Stimulated activated CD8-positive, alpha-beta memory T cell treated with anti-CD3 and anti-CD28 coated beads, Interleukin-2, amount 100 ng/mL, for 48 hours (primary cell): ENCODE measurements around the gene ZNF200.
A peak's percentile ranks its signal among the peaks of the same experiment; 100 is the strongest.
"Not testable (repeated sequence)": the region's sequence is repeated elsewhere in the genome, so short reads cannot be mapped to it uniquely, and the experiment has no call there.

ENCODE experiments used
- DNase-seq, 2 donors: peaks; one replicate each; pipeline ENCODE4 v3.0.0-alpha.2; 2020; ENCODE audit warnings: low read depth in 2 of 2

The ZNF200 gene, protein sequence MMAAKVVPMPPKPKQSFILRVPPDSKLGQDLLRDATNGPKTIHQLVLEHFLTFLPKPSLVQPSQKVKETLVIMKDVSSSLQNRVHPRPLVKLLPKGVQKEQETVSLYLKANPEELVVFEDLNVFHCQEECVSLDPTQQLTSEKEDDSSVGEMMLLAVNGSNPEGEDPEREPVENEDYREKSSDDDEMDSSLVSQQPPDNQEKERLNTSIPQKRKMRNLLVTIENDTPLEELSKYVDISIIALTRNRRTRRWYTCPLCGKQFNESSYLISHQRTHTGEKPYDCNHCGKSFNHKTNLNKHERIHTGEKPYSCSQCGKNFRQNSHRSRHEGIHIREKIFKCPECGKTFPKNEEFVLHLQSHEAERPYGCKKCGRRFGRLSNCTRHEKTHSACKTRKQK

DNA sequence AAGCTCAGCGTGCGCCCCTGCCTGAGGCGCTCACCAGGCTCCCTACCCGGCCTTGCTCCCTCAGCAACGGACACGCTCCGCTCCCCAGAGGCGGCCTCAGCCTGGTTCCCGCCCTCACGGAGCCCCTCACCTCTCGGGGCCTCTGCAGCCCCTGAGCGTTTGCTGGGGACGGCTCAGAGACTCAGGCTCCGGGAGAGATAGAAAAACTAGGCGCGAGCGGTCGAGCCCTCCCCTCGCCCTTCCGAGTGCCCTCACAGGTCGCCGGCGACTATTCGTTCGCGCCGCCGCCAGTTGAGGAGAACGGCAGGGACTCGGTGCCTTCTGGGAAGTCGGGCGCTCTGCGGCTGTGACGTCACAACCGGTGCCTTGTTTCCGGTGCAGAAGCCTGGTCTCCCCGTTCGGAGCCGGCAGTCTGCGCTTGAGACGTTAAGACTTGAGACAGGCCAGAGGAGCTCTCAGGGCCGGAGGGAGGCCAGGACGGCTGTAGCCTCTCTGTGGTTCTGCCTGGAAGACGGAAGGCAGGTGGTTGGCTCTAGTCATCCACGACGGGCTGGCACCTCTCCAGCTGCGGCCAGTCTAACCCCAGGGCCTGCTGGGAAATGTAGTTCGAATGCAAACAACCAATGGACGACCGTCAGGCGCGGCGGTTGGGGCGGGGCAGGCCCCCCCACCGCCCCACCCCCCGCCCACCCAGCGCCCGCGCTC is at the start of gene ZNF200:
Gene ZNF200, minus strand, starts transcription at position 302 of the 705 bp plus-strand sequence. CDS start 1,403 bp downstream, outside the sequence.
- peak; percentile 90 for DNase-seq

DNA sequence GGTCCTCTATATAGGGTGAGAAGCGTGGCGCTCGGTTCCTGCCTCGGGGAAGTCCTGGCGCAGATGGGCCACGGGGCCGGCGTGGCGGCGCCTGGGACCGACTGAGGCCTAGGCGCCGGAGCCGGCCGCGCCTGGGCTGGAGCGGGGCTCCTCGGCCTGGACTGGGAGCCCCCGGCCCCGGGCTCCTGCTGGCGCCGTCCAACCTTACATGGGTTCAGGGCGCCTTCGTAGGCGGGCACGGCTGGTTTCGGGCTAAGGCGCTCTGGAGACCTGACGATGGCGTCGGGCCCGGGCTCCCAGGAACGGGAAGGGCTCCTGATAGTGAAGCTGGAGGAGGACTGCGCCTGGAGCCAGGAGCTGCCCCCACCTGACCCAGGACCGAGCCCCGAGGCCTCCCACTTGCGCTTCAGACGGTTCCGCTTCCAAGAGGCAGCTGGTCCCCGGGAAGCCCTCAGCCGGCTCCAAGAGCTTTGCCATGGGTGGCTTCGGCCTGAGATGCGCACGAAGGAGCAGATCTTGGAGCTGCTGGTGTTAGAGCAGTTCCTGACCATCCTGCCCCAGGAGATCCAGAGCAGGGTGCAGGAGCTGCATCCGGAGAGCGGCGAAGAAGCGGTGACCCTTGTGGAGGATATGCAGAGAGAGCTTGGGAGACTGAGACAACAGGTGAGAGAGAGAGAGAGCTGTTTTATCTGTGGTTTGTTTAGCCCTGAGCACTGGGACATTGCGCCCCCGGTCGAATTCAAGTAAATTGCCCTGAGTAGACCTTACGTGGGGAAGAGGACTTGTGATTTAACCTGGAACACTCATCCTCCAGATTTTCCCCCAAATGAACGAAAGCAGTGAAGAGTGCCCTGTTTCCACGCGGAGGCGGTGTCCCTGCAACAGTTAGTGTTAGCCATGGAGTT is 48.8 kb upstream of the ZNF200 start:
- DNase-seq: no peak

DNA sequence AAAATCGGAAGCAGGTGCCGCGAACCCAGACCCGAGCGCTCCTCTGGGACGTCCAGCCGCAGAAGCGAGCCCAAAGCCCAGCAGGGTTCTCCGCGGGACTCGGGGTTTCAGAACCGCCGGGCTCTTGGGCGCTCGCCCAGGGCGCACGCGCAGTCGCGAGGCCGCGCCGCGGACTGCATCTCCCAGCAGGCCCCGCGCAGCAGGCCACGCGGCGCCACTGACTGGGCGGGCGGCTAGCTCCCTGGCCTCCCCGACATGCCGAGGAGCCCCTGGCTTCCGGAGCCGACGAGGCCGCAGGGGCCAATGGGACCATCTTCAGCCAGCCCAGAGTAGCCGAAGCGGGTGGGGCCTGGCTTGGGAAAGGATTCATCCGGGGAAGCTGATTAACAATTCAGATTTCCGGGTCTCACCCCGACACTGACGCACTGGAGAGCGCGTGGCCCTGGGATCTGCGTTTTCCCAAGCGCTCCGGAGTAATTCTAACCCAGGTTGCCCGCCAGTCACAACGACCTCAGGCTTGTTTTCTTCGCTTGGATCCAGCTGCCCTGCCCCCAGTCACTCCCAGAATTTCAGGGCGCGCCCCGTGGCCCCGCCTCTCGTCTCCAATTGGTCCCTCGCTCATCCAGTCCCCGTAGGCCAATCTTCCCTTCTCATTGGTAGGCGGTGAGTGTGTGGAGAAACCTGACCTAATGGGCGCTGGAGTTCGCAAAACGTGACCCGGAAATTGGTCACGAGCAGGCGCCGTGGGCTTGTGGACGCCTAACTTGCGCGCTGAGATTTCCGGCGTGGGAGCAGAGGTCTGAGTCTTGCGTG is 48.0 kb upstream of the ZNF200 start, which contains the start of gene ZNF263:
Gene ZNF263, plus strand, starts transcription at position 762 of the 813 bp plus-strand sequence. CDS start 328 bp downstream, outside the sequence.
- DNase-seq: peak; percentile 87 to 88

DNA sequence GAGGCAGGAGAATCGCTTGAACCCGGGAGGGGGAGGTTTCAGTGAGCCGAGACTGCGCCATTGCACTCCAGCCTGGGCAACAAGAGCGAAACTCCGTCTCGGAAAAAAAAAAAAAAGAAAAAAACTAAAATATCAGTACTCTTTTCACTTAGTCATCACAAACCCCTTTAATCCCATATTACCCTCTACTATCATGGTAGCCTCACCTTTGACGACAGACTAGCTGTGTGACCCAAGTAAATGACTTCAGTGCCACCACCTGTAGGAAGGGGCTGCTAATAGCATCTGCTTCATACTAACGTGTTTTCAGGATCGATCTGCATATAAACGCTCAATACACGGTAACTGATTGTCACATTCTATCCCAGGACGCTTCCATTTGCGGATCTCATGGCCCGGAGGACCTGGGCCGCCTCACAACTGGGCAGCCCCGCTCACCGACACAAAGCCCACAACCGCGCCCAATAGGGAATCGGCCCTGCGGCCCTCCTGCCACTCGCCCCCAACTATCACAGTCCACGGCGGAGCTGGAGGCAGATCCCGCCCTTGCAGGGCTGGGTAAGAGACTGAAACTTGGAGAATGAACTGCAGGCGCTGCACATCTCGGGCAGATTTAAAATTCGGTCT is 47.3 kb upstream of the ZNF200 start:
- DNase-seq: no peak

DNA sequence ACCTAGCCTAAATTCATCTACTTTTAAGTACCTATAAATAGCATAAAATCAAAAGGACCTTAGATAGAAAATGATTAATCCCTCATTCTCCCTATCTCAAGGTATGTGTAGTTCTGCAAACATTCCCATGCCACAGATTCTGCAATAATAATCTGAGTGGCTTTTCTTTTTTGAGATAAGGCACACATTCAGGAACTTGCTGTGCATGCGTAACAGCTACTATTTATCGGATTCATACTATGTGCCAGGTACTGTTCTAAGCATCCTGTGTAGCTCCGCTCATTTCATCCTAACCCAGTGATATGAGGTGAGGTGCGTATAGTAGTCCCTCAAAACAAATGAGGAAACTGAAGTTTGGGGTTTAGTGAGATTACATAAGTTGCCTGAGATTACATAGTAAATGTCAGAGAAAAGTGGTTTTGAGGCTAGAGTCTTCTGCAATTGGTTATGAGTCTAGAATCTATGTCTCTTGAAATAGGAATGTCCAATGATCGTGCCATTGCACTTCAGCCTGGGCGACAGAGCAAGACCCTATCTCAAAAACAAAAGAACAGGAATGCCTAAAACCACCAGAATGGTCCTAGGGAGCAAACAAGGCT is 46.4 kb upstream of the ZNF200 start:
- no peak for DNase-seq

DNA sequence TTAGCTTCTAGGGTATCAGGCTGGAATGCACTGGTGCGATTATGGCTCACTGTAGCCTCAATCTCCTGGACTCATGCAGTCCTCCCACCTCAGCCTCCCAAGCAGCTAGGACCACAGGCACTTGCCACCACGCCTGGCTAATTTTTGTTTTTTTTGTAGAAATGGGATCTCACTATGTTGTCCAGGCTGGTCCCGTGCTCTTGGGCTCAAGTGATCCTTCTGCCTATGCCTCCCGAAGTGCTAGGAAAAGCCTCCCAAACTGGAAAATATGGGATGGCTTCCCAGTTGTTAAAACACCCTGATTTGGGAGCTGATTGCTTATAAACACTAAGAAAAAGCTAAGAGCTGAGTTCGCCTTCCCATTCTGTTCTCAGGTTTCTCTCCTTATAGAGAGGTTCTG is 41.7 kb upstream of the ZNF200 start:
- DNase-seq: no peak

DNA sequence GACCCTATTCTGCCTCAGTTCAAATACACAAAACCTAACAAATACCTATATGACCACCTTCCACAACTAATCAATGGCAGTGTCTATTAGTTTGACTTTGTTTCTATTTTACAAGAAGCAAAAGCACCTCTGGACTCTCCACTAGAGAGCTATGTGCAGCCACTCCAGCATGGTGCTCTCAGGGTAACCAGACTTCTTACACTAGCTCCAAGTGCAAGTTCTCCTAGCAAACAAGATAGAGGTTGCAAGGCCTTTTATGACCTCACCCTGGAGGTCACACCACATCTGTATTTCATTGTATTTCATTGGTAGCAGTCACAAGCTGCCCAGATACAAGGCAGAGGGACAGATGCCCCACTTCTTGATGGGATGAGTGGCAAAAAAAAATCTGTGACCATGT is 40.0 kb upstream of the ZNF200 start:
- DNase-seq: no peak

DNA sequence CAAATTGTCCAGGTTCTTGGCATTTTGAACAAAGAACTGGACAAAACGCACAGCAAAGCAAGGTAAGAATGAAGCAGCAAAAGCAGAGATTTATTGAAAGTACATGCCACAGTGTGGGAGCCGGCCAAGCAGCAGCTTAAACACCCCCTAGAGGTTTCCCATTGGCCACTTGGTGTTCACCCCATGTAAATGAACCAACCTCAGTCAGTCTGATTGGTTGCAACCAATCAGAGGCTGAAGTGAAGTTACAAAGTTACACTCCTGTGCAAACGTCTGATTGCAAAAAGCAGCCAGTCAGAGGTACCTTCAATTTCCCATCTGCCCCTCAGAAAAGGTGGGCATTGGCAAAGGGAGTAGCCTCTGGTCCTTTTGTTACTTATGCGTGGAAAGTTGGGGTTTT is 39.5 kb upstream of the ZNF200 start:
- DNase-seq: no peak

DNA sequence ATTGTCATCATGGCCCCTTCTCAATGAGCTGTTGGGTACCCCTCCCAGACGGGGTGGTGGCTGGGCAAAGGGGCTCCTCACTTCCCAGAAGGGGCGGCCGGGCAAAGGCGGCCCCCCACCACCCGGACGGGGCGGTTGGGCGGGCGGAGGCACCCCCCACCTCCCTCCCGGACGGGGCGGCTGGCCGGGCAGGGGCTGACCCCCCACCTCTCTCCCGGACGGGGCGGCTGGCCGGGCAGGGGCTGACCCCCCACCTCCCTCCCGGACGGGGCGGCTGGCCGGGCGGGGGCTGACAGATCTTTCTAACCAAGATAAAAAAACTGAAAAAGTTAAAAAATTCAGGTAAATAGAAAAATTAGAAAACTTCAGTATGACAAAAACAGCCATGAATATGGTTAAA is 36.3 kb upstream of the ZNF200 start:
- DNase-seq: not testable (repeated sequence)

DNA sequence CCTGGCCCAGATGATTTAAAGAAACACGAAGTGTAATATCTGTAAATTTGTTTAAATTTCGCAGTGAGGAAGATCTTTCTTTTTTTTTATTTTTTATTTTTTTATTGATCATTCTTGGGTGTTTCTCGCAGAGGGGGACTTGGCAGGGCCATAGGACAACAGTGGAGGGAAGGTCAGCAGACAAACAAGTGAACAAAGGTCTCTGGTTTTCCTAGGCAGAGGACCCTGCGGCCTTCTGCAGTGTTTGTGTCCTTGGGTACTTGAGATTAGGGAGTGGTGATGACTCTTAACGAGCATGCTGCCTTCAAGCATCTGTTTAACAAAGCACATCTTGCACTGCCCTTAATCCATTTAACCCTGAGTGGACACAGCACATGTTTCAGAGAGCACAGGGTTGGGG is 35.8 kb upstream of the ZNF200 start:
- not testable (repeated sequence) for DNase-seq

DNA sequence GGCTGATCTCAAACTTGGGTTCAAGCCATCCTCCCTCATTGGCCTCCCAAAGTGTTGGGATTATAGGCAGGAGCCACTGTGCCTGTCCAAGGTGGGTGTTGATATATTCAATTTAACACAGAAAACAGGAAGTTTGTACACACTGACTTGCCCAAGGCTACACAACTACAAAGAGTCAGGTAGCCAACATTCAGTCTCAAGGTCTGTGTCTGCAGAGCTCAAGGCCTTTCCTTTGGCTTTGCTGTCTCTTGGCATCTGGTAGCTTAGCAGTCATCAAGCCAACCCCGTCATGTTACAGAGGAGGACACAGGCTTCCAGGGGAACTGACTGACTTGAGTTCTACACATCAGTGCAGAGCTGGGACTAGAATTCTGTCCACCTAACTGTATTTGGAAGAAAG is 33.3 kb upstream of the ZNF200 start:
- no peak for DNase-seq

DNA sequence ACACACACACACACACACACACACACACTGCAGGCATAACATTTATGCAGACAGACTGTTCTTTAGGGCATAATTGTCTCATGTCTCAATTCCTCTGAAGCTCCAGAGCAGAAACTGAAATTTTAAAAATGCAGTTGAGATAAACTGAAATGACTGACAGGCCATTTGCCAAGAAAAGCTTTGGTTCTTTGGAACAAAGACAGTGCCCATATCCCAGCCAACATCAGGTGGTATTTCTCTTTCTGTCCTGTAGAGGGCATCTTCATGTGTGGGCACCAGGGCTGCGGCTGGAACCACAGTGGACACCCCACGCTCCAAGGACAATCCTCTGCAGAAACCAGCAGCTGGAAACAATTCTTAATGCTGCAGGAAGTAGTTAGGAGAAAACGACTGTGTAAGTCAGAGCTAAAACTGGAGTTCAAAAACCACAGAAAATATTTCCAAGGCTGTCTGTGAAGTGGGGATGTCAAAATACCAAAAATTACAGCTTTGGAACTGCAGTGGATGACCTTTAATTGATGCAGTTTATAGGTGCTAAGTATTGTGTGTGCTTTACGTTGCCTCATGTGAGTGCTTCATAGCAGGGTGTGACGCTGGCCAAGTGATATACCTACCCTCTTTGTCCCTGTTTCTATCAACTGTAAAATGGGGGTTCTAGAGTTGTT is 32.0 kb upstream of the ZNF200 start:
- no peak for DNase-seq

DNA sequence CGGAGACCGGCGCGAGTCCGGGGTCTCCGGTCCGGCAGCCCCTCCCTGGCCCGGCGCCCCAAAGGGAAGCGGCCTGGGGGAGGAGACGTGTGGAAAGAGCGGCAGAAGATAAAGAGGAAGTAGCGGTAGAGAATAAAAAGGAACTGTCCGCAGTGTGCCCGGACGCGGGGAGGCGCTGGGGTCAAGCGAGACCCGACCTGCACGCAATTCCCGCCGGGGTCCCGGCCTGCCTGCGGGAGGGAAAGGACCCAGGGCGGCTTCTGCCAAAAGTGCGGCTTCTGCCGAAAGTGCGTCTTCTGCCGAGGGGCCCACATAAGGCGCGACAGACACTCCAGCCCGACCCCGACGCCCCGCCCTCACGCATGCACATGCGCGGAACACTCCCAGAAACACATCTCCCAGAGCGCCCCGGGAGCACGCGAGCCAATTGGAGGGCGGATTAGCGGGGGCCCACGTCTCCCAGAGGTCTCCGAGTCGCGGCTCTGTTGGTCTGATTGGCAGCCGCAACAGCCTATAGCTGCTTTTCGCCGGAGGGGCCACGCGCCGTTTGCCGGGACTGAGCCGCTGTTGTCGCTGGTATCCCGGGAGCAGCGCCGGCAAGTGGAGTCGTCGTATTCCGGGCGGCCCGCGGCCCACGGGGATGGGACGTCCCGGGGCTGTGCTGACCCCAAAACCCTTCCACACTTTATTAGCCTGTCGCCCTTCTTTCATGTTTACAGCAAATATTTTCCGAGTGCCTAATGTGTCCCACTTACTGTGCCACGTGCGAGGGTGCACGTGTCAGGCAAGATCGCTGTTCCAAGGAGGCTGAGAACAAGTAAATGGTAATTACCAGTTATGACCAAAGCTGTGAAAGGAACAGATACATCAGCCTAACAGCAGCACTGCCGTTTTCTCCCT is 29.4 kb upstream of the ZNF200 start:
- peak; percentile 91 to 98 for DNase-seq

DNA sequence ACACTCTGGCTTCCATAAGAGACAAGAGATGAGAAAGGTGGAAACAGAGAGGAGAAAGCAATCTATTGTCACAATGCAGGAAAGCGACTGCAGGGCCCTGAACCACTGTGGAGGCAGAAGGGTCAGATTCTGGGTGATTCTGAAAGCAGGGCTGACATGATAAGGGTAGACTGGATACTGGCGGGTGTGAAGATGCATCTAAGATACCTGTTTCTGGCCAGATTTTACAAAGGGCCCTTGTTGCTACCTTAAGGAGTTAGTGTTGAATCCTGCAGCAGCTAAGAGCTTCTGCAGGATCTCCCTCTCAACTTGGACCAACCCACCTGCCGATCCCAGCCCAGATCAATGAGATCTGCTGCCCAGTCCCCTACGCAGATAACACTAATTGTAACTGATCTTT is 27.6 kb upstream of the ZNF200 start:
- no peak for DNase-seq

DNA sequence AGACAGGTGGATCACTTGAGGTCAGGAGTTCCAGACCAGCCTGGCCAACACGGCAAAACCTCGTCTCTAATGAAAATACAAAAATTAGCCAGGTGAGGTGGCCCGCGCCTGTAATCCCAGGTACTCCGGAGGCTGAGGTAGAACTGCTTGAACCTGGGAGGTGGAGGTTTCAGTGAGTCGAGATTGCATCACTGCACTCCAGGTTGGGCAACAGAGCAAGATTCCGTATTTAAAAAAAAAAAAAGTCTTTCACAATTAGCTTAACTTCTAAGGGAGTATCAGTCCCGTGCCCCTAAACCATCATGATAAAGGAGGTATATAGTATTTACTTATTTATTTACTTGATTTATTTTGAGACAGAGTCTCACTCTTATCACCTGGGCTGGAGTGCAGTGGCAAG is 24.9 kb upstream of the ZNF200 start:
- DNase-seq: no peak

DNA sequence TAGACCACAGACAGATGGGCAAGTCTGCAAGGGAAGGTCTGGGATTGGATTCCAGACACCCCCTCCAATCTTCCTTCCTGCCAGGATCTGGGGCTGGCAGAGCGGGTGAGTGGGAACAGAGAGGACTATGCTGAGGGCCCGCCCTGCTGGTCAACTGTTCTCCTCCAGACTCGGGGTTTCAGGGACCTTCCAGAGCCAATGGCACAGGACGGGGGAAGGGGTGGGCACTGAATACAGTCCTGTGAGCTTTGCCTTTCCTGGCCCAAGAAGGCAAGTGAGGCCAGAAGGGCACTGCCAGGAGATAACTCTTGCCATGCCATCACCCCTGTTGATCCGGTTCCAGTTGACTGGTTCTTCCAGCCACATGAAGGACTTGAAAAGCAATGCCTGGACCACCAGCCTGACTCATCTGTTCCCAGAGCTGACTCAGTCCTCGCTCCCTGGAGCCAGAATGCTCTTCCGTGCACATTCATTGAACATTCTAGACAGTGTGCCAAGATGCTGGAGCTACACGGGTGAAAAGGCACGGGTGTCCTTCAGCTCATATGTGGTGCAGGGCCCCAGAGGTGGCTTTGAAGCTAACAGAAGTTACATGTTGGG is 22.0 kb upstream of the ZNF200 start:
- DNase-seq: no peak

DNA sequence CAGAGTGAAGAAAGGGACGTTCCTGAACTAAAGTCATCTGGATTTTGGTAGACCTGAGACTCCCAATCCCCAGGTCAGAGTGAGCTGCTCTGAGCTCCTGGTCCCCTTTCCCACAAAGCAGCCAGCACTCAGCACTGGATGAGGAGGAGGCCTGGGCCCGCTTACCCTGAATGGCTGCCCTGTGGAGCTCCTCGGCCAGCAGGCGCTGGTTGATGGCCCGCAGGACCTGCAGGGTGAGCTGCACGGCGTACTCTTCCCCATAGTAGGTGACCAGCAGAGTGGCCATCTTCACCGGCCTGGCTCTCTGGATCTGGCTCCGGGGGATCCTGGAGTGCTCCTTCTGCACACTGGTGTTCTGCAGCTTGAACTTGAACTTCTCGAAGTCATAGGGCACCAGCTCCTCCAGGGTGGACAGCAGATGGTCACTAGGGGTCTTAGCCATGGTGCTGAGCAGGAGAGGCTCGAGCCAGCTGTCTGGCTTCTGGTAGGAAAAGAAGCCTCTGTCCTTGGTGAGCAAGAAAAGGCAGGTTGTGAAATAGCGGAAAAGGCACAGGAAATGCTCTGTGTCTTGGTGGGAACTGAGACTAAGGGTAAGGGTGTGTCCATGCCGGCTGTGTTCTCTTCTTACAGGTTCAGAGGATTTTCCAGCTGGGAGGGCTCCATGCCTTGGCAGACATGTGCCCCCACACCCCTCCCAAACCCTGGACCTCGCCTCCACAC is 21.3 kb upstream of the ZNF200 start, which contains the start of gene MEFV:
Gene MEFV, minus strand, starts transcription at position 488 of the 720 bp plus-strand sequence. Its CDS starts 46 bp downstream, at position 442.
- DNase-seq: no peak
